ENCODE data around the gene WNT7A.

- no peak for TF ChIP-seq CTCF (IDR thresholded peaks at IDR 0.05)
- TF ChIP-seq POLR2A (IDR thresholded peaks at IDR 0.05): no peak
These were observed 3.0 kb upstream of the WNT7A start for GRCh38 chr3:13882876-13883275.
